ENCODE data around the gene ARV1.

ARV1 gene

GRCh38 chr1:230978491-230979388 lies at the start of gene ARV1, which contains the start of gene TTC13:
ARV1 (plus strand) TSS chr1:230979094; CDS start chr1:230979106, 12 bp downstream.
TTC13 (minus strand) TSS chr1:230978861; CDS start chr1:230978830, 31 bp downstream.
- peak; percentile 97 for DNase-seq

- DNase-seq = no peak
Measured at GRCh38 chr1:230930986-230931385, 47.9 kb upstream of the ARV1 start.

- DNase-seq = no peak
Measured at GRCh38 chr1:230935852-230936251, 43.0 kb upstream of the ARV1 start.

DNA sequence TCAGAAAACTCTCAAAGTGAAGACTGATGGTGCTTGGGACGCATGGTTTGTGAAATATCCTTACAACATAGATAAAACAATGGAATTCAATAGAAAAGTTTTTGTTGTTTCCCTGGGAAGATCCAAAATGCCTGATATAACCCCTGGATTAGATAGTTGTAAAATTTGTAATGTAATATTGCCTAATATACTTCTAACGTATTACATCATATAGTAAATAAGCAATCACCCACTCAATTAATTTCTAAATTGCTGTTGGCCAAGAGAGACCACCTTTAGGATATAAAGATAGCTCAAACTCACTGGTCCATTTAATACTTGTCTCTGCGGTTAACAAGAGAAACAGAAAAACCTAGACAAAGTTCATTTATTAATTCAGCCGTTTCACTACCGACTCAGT lies 42.4 kb upstream of the ARV1 start:
- DNase-seq = no peak

DNA sequence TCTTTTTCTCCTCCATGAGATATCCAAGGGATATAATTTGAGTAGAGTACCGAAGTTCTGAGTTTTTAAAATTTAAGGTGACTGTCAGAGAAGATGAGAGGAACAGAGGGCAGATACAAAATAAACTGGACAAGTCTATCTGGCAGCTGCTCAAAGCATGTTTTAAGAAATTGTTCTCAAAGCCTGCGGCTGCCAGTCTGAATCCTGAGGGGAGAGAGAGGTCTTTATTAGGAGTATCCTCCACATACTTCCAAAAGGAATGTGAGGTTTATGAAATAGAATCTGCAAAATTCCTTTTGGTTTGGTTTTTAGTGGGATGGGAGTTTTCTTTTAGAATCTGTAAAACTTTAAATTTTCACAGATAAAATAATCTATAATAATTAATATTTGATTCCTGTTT lies 41.5 kb upstream of the ARV1 start:
- no peak for DNase-seq

DNA sequence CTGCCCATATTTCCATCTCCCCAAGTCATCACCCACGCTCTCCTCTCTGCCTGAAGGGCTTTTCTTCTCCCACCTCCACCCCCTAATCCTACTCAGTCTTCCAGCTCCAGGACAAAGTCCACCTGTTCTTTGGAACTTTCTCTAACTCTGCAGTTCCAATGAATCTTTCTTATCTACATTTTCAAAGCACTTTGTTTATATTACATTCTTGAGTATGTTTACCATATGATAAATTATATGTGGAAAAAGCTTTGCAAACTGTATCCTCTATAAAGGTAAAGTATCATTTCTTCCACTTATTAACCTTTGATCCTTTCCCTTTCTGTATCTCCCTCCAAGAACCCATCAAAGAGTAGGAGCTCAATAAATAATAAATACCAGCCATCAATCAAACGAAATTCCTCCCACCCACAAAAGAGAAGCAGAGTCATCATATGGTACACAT lies 39.9 kb upstream of the ARV1 start:
- no peak for DNase-seq

DNA sequence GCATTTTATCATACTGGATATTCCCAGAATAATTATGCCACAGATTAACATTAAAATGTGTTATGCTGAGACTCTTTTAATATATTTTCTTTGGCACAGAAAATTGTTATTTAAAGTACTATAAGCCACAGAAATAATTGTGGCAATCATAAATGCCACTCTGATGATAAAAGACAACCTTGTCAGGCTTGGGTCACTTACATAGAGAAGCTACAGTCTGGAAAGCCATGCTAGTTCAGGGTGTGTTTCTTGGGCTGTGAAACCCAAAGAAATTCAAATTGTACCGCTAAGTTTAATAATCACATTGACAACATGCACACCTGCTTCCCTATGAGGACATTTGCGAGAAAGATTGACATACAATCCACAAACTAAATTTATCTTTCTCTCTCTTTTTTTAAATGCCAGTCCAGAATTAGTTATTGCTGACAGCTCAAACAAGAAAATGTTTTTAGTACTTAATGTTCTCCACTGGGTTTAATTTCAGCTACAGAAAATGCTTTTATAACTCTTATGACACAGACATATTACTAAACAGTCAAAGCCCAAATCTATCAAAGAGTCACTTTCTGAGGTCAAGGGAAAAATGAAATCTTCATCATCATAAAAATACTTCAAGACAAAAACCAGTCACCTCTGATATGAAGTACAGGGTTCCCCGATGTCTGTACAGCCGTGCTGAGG lies 38.9 kb upstream of the ARV1 start:
- DNase-seq = no peak

GRCh38 chr1:230940848-230941247 lies 38.0 kb upstream of the ARV1 start:
- DNase-seq = no peak

- no peak for DNase-seq
Measured at GRCh38 chr1:230943048-230943593, 35.8 kb upstream of the ARV1 start.

DNA sequence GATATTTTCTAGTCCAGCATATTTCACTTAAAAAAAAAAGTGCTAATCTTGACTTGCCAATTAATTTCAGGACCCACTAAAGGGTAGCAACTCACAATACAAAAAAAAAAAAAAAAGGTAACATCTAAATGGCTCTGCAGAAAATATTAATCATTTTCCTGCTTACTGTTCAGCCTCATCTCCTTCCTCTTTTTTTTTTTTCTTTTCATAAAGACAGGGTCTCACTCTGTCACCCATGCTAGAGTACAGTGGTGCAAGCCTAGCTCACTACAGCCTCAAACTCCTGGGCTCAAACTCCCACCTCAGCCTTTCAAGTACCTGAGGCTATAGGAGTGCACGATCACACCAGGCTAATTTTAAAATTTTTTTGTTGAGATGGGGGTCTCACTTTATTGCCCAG lies 30.6 kb upstream of the ARV1 start:
- no peak for DNase-seq

- DNase-seq = no peak
Measured at GRCh38 chr1:230948903-230949302, 30.0 kb upstream of the ARV1 start.

GRCh38 chr1:230950404-230950803 lies 28.5 kb upstream of the ARV1 start:
- DNase-seq = no peak

DNA sequence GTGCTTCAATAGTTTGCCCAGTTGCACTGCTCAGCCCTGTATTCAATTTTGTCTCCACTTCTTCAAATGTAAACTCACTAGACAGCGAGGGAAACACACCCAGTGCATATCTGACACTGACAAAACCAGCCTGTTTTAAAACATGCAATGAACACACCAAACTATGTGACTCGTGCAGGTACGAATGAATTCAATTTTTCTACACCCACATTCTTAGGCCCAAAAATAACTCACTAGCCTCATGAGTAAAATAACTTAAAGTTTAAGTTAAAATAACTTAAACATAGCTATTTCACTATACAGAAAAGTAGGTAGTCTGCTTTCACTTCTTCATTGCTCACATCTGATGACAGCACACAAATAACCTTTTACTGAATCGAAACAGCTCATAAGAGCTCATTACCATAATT lies 21.3 kb upstream of the ARV1 start:
- no peak for DNase-seq

- no peak for DNase-seq
Measured at GRCh38 chr1:230958370-230958769, 20.5 kb upstream of the ARV1 start.

DNA sequence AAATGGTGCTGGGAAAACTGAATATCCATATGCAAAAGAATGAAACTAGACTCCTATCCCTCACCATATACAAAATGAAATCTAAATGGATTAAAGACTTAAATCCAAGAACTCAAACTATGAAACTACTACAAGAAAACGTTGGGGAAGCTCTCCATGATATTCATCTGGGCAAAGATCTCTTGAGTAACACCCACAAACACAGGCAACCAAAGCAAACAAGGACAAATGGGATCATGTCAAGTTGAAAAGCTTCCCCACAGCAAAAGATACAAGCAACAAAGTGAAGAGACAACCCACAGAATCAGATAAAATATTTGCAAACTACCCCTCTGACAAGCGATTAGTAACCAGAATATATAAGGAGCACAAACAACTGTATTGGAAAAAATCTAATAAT lies 14.0 kb upstream of the ARV1 start:
- DNase-seq = no peak

- no peak for DNase-seq
Measured at GRCh38 chr1:230965535-230965934, 13.4 kb upstream of the ARV1 start.

- DNase-seq = no peak
Measured at GRCh38 chr1:230966358-230966873, 12.5 kb upstream of the ARV1 start.

DNA sequence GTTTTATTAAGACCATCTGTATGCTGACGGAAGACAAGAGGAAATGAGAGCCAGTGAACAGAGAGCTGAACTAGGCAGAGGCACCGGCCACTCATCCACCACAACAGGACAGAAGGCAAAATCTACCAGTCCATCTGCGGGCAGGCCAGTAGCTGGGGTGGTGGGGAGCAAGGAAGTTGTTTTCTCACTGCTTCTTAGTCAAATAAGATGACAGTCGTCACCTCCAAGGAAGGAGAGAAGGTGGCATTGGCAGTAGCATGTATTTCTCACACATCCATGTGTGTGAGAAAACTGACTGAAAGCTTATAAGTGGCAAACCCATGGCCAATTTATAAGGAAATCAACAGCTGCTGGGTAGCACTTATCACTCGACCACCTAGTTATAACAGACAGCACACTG lies 8.5 kb upstream of the ARV1 start:
- no peak for DNase-seq

DNA sequence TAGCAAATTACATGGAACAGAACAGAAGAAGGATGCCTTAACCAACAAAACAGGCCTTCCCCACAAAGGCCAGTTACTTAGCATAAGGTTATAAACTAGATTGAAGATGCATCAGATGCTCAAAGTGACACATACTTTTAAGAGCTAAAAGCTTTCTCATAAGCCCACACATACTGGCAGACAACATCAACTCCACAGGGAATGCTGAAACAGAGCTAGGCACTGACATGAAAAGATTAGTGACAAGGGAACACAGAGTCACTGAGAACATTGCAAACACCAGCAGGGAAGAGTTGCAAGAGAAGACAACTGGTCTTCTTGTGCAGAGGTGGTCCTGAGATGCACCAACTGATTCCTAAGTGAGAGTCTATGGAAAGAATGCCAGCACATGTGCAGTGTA lies 7.1 kb upstream of the ARV1 start:
- no peak for DNase-seq

GRCh38 chr1:230972855-230973271 lies 6.0 kb upstream of the ARV1 start:
- DNase-seq = no peak

GRCh38 chr1:230975636-230976035 lies 3.3 kb upstream of the ARV1 start:
- DNase-seq = no peak

GRCh38 chr1:230976360-230976759 lies 2.5 kb upstream of the ARV1 start:
- DNase-seq = no peak
